ENCODE measurements around the gene RNU6-9. TPM values are rescaled to one million over a fixed set of nuclear protein-coding genes. Genes with fewer than 3 reads are reported as not detected.
A peak's percentile ranks its signal among the peaks of the same experiment; 100 is the strongest.
"Not testable (repeated sequence)": the region's sequence is repeated elsewhere in the genome, so short reads cannot be mapped to it uniquely, and the experiment has no call there.

RNU6-9 gene
- total RNA-seq, 1 donor from 2014 or later: not detected

- peaks cover 53% of the 10 kb centered on the region for H3K36me3 ChIP-seq
- TF ChIP-seq CTCF (IDR thresholded peaks at IDR 0.05): no peak
- no peak overlapping the region for H3K27ac ChIP-seq
- no peak overlapping the region for H3K4me3 ChIP-seq
- DNase-seq: no peak
- ATAC-seq: no peak
- H3K27me3 ChIP-seq: no peaks in the 10 kb centered on the region
- peaks cover 3% of the 10 kb centered on the region for H3K4me1 ChIP-seq
- H3K9me3 ChIP-seq: no peaks in the 10 kb centered on the region
- intact Hi-C loops (cut with DNase I): no loop called here
Measured at GRCh38 chr19:887072-887471, 6.2 kb upstream of the RNU6-9 start.

DNA sequence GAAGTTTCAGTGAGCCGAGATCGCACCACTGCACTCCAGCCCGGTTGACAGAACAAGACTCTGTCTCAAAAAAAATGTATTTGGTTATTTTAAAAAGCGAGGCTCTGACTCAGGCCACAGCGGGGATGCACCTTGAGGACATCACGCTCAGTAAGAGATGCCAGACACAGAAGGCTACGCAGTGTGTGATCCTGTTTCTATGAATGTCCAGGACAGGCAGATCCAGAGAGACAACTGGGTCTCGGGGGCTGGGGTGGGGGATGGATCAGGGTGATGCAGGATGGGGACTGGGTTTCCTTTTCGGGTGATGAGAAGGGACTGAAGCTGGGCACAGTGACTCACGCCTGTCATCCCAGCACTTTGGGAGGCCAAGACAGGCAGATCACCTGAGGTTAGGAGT lies 5.7 kb upstream of the RNU6-9 start:
- no peak overlapping the region for H3K27ac ChIP-seq
- no peak overlapping the region for H3K4me3 ChIP-seq
- no peak for ATAC-seq
- peaks cover 5% of the 10 kb centered on the region for H3K4me1 ChIP-seq
- H3K27me3 ChIP-seq: no peaks in the 10 kb centered on the region
- no peak for TF ChIP-seq CTCF (IDR thresholded peaks at IDR 0.05)
- DNase-seq: no peak
- H3K9me3 ChIP-seq: no peaks in the 10 kb centered on the region
- intact Hi-C loops (cut with DNase I): no loop called here
- peaks cover 49% of the 10 kb centered on the region for H3K36me3 ChIP-seq

GRCh38 chr19:888581-889385 lies 4.5 kb upstream of the RNU6-9 start:
- TF ChIP-seq CTCF (IDR thresholded peaks at IDR 0.05): no peak
- DNase-seq (no peak), ATAC-seq (no peak)
- H3K36me3 ChIP-seq: peaks cover 43% of the 10 kb centered on the region
- no peaks in the 10 kb centered on the region for H3K27me3 ChIP-seq
- no peak overlapping the region for H3K27ac ChIP-seq
- intact Hi-C loops (cut with DNase I): no loop called here
- no peaks in the 10 kb centered on the region for H3K9me3 ChIP-seq
- H3K4me3 ChIP-seq: no peak overlapping the region
- peaks cover 5% of the 10 kb centered on the region for H3K4me1 ChIP-seq

- peaks cover 38% of the 10 kb centered on the region for H3K36me3 ChIP-seq
- H3K4me3 ChIP-seq: no peak overlapping the region
- peaks cover 5% of the 10 kb centered on the region for H3K4me1 ChIP-seq
- ATAC-seq: no peak
- intact Hi-C loops (cut with DNase I): no loop called here
- no peak overlapping the region for H3K27ac ChIP-seq
- no peak for TF ChIP-seq CTCF (IDR thresholded peaks at IDR 0.05)
- DNase-seq: no peak
- H3K27me3 ChIP-seq: no peaks in the 10 kb centered on the region
- H3K9me3 ChIP-seq: no peaks in the 10 kb centered on the region
Measured at GRCh38 chr19:889662-890295, 3.5 kb upstream of the RNU6-9 start.

- ATAC-seq (no peak), DNase-seq (no peak)
- Histone ChIP-seq H3K4me3 (no peak overlapping the region), H3K27ac (no peak overlapping the region), H3K4me1 (peaks cover 5% of the 10 kb centered on the region), H3K9me3 (no peaks in the 10 kb centered on the region), H3K36me3 (peaks cover 27% of the 10 kb centered on the region), H3K27me3 (no peaks in the 10 kb centered on the region)
- intact Hi-C loops (cut with DNase I): no loop called here
- TF ChIP-seq CTCF (IDR thresholded peaks at IDR 0.05): no peak
Measured at GRCh38 chr19:890831-891230, 2.5 kb upstream of the RNU6-9 start.

GRCh38 chr19:891421-892200 lies 1.7 kb upstream of the RNU6-9 start:
- Histone ChIP-seq H3K27ac (peak overlapping the region; percentile 97), H3K36me3 (peaks cover 23% of the 10 kb centered on the region), H3K4me3 (peak overlapping the region; percentile 89)
- H3K27me3 ChIP-seq; ATAC-seq; intact Hi-C loops (cut with DNase I); H3K4me1 ChIP-seq; H3K9me3 ChIP-seq: not testable (repeated sequence)
- peak; percentile 74 for DNase-seq
